Measurements from ENCODE around the gene CDC42EP3.

The CDC42EP3 gene

GRCh38 chr2:37654932-37655841 lies 16.3 kb downstream of the CDC42EP3 start:
- DNase-seq: no peak

- DNase-seq: no peak
These were observed 17.0 kb downstream of the CDC42EP3 start for GRCh38 chr2:37654419-37654818.

- DNase-seq: peak; percentile 44
These were observed 17.6 kb downstream of the CDC42EP3 start for GRCh38 chr2:37653805-37654378.

- DNase-seq: no peak
These were observed 18.3 kb downstream of the CDC42EP3 start for GRCh38 chr2:37653093-37653492.

- no peak for DNase-seq
These were observed 19.2 kb downstream of the CDC42EP3 start for GRCh38 chr2:37652199-37652640.

GRCh38 chr2:37650548-37651093 lies 20.8 kb downstream of the CDC42EP3 start:
- DNase-seq: no peak

GRCh38 chr2:37649518-37649917 lies 21.9 kb downstream of the CDC42EP3 start:
- no peak for DNase-seq

- DNase-seq: peak; percentile 44
These were observed 23.0 kb downstream of the CDC42EP3 start for GRCh38 chr2:37648331-37649011.

GRCh38 chr2:37647971-37648330 lies 23.5 kb downstream of the CDC42EP3 start:
- no peak for DNase-seq

GRCh38 chr2:37645836-37646235 lies 25.6 kb downstream of the CDC42EP3 start:
- no peak for DNase-seq

- no peak for DNase-seq
These were observed 26.1 kb downstream of the CDC42EP3 start for GRCh38 chr2:37645362-37645761.

GRCh38 chr2:37644191-37644590 lies 27.3 kb downstream of the CDC42EP3 start:
- no peak for DNase-seq

GRCh38 chr2:37643730-37644078 lies 27.7 kb downstream of the CDC42EP3 start:
- DNase-seq: no peak

- no peak for DNase-seq
These were observed 28.3 kb downstream of the CDC42EP3 start for GRCh38 chr2:37642907-37643729.

- no peak for DNase-seq
These were observed 29.8 kb downstream of the CDC42EP3 start for GRCh38 chr2:37641582-37642171.

GRCh38 chr2:37639631-37640030 lies 31.8 kb downstream of the CDC42EP3 start:
- no peak for DNase-seq

GRCh38 chr2:37638973-37639372 lies 32.5 kb downstream of the CDC42EP3 start:
- DNase-seq: no peak

- no peak for DNase-seq
These were observed 33.5 kb downstream of the CDC42EP3 start for GRCh38 chr2:37637985-37638384.

- no peak for DNase-seq
These were observed 34.1 kb downstream of the CDC42EP3 start for GRCh38 chr2:37637190-37637860.

GRCh38 chr2:37636381-37637066 lies 34.9 kb downstream of the CDC42EP3 start:
- no peak for DNase-seq

Measured in stimulated activated CD4-positive, alpha-beta T cell treated with anti-CD3 and anti-CD28 coated beads, Interleukin-15, amount 100 ng/mL, for 24 hours (primary cell).